Right forelimb (tissue), 1 donor: ENCODE data around the gene GAPDHS.
A peak's percentile ranks its signal among the peaks of the same experiment; 100 is the strongest.

Experiments
- DNase-seq: peaks from one replicate; pipeline ENCODE4 v3.0.0-alpha.2; 2018

Gene GAPDHS

GRCh38 chr19:35558400-35559280 is 25.4 kb downstream of the GAPDHS start:
- peak; percentile 29 for DNase-seq

- DNase-seq: peak; percentile 29
Observed at GRCh38 chr19:35559281-35559659, 26.0 kb downstream of the GAPDHS start.

- DNase-seq: no peak
Observed at GRCh38 chr19:35559781-35560180, 26.5 kb downstream of the GAPDHS start.

- peak; percentile 36 for DNase-seq
Observed at GRCh38 chr19:35560271-35560670, 27.0 kb downstream of the GAPDHS start.

GRCh38 chr19:35560677-35561076 is 27.4 kb downstream of the GAPDHS start:
- DNase-seq: no peak

- DNase-seq: no peak
Observed at GRCh38 chr19:35561436-35561835, 28.2 kb downstream of the GAPDHS start.

- no peak for DNase-seq
Observed at GRCh38 chr19:35562336-35562735, 29.1 kb downstream of the GAPDHS start.

- DNase-seq: no peak
Observed at GRCh38 chr19:35562776-35563175, 29.5 kb downstream of the GAPDHS start.

GRCh38 chr19:35563207-35563829 is 30.1 kb downstream of the GAPDHS start, which contains the start of gene ATP4A:
TSS of gene ATP4A (minus strand) at chr19:35563658. CDS start at chr19:35563629, 29 bp downstream.
- DNase-seq: no peak

GRCh38 chr19:35565016-35565856 is 32.0 kb downstream of the GAPDHS start:
- no peak for DNase-seq

- no peak for DNase-seq
Observed at GRCh38 chr19:35566738-35567137, 33.5 kb downstream of the GAPDHS start.

- no peak for DNase-seq
Observed at GRCh38 chr19:35569281-35569781, 36.1 kb downstream of the GAPDHS start.

GRCh38 chr19:35571406-35571965 is 38.2 kb downstream of the GAPDHS start:
- no peak for DNase-seq

- no peak for DNase-seq
Observed at GRCh38 chr19:35577918-35578317, 44.7 kb downstream of the GAPDHS start.

- DNase-seq: no peak
Observed at GRCh38 chr19:35578707-35579106, 45.5 kb downstream of the GAPDHS start.

- DNase-seq: no peak
Observed at GRCh38 chr19:35582760-35583159, 49.5 kb downstream of the GAPDHS start.

GRCh38 chr19:35585848-35586247 is 52.6 kb downstream of the GAPDHS start, which contains the start of gene PMIS2:
TSS of gene PMIS2 (plus strand) at chr19:35586173. CDS start at chr19:35586260, 87 bp downstream.
- DNase-seq: no peak

- no peak for DNase-seq
Observed at GRCh38 chr19:35587321-35587720, 54.1 kb downstream of the GAPDHS start.

- DNase-seq: no peak
Observed at GRCh38 chr19:35590875-35591274, 57.6 kb downstream of the GAPDHS start.

GRCh38 chr19:35592226-35592625 is 59.0 kb downstream of the GAPDHS start:
- DNase-seq: no peak
